ENCODE measurements around the gene PROX2.

GRCh38 chr14:74921987-74922751, 46.2 kb upstream of the PROX2 start:
- TF ChIP-seq, protein P1, sequence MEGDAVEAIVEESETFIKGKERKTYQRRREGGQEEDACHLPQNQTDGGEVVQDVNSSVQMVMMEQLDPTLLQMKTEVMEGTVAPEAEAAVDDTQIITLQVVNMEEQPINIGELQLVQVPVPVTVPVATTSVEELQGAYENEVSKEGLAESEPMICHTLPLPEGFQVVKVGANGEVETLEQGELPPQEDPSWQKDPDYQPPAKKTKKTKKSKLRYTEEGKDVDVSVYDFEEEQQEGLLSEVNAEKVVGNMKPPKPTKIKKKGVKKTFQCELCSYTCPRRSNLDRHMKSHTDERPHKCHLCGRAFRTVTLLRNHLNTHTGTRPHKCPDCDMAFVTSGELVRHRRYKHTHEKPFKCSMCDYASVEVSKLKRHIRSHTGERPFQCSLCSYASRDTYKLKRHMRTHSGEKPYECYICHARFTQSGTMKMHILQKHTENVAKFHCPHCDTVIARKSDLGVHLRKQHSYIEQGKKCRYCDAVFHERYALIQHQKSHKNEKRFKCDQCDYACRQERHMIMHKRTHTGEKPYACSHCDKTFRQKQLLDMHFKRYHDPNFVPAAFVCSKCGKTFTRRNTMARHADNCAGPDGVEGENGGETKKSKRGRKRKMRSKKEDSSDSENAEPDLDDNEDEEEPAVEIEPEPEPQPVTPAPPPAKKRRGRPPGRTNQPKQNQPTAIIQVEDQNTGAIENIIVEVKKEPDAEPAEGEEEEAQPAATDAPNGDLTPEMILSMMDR (IDR thresholded peaks at IDR 0.05): no peak
- no peak for TF ChIP-seq POLR2A (IDR thresholded peaks at IDR 0.05)

All from ovary (tissue), 3 donors.